Right lobe of liver (tissue), 6 donors: ENCODE data around the gene DOCK10. TPM values are rescaled to one million over a fixed set of nuclear protein-coding genes. Genes with fewer than 3 reads are reported as not detected.

Experiments used
- ATAC-seq, 4 donors: fragments of 200-7000 bp; cut with Tn5 transposase; one replicate each; pipeline ENCODE4 v1.9.1; 2020; ENCODE audit warnings: mild to moderate bottlenecking in 4 of 4, moderate library complexity in 4 of 4
- DNase-seq, 3 donors: peaks; one replicate each; pipeline ENCODE4 v3.0.0-alpha.2; 2020
- H3K27ac ChIP-seq, 3 donors: fragments of 200-600 bp; one replicate each; pipeline ENCODE4 v1.8.0; 2022
- H3K27me3 ChIP-seq, 2 donors: fragments of 200-600 bp; one replicate each; pipeline ENCODE4 v1.8.0; 2022
- H3K36me3 ChIP-seq, 4 donors: fragments of 200-600 bp; sonication (generic) in 1 of 4; one replicate each; pipeline versions ENCODE4 v1.5.1 to v1.8.0; 2017 to 2022; ENCODE audit warnings: control low read depth in 1 of 4
- H3K4me1 ChIP-seq, 4 donors: fragments of 200-600 bp; sonication (generic) in 1 of 4; one replicate each; pipeline versions ENCODE4 v1.5.1 to v1.8.0; 2017 to 2022; ENCODE audit warnings: control low read depth in 1 of 4
- H3K4me3 ChIP-seq, 3 donors: fragments of 200-600 bp; one replicate each; pipeline ENCODE4 v1.8.0; 2022
- H3K9me3 ChIP-seq, 4 donors: fragments of 200-600 bp; sonication (generic) in 1 of 4; one replicate each; pipeline versions ENCODE4 v1.5.1 to v1.8.0; 2017 to 2022; ENCODE audit warnings: control low read depth in 1 of 4
- POLR2A ChIP-seq: fragments of 450-650 bp; IDR thresholded peaks from one replicate; pipeline ENCODE4 v1.6.1; 2017; ENCODE audit warnings: antibody characterized with exemption, mild to moderate bottlenecking
- WGBS: methylation state at CpG from one replicate; pipeline ENCODE4 v1.1.6; 2018; ENCODE audit warnings: low coverage, low lambda C conversion rate; ENCODE audit not compliant: insufficient coverage; ENCODE audit errors: missing lambda C conversion rate; 5-methylcytosine and 5-hydroxymethylcytosine counted together
- intact Hi-C, 2 donors: fragments of 100-400 bp; cut with DNase I; formaldehyde crosslinking; loops; one replicate each; pipeline versions ENCODE4 v1.11.2 to v1.14.1; 2022
- total RNA-seq, 6 experiments: library from RNA; depleted of rRNA in 2 of 6; stranded (reverse); fragments of >200 nt in 2 of 6; fragmentation: NEBNext Ultra II Directional in 3 of 6; extraction: Animal tissue kit (Norgen Biotek cat#: 25700) in 3 of 6; gene quantifications; one replicate each; pipeline versions ENCODE4 v1.1.0 to v1.2.4, GENCODE V29; 2016 to 2023
- TF ChIP-seq, protein P1 (sequence below), 4 donors: fragments of 200-600 bp in 3 of 4; fragments of 450-650 bp in 1 of 4; IDR thresholded peaks; one replicate each; pipeline versions ENCODE4 v1.5.1 to v1.8.0; 2016 to 2022; ENCODE audit warnings: antibody characterized with exemption in 4 of 4, mild to moderate bottlenecking in 2 of 4
- donor health status: DM: no; HTN: yes; CAD: no.
- donor health status: DM: no; HTN: no; CAD: no.
- donor health status: DM: no; HTN: no; CAD: no.
- donor health status: DM: no; HTN: yes; CAD: no.
- donor health status: DM: no; HTN: yes; CAD: no.

DOCK10 gene
- total RNA-seq, 6 experiments from 2014 or later: 5.1 to 10.2 (median 7.1) TPM

DNA sequence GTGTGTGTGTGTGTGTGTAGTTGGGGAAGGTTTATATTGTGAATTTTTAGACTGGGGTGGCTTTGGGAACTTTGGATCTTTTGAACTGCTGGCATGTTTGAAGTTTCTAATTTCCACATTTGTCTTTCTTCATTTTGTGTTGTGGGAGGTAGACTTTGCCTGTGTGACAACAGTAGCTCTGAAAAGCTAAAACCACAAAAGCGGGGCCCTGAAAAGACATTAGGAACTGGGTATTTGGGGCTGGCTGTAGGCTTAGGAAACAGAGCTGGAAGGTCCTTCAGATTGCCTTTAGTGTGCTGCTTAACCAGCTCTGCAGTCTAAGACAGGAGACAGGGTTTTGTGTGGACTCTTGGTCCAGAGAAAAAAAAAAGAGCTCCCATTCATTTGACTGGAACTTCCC, 27.2 kb upstream of the DOCK10 start:
- H3K36me3 ChIP-seq: no peaks in the 10 kb centered on the region
- TF ChIP-seq, protein P1, sequence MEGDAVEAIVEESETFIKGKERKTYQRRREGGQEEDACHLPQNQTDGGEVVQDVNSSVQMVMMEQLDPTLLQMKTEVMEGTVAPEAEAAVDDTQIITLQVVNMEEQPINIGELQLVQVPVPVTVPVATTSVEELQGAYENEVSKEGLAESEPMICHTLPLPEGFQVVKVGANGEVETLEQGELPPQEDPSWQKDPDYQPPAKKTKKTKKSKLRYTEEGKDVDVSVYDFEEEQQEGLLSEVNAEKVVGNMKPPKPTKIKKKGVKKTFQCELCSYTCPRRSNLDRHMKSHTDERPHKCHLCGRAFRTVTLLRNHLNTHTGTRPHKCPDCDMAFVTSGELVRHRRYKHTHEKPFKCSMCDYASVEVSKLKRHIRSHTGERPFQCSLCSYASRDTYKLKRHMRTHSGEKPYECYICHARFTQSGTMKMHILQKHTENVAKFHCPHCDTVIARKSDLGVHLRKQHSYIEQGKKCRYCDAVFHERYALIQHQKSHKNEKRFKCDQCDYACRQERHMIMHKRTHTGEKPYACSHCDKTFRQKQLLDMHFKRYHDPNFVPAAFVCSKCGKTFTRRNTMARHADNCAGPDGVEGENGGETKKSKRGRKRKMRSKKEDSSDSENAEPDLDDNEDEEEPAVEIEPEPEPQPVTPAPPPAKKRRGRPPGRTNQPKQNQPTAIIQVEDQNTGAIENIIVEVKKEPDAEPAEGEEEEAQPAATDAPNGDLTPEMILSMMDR (IDR thresholded peaks at IDR 0.05): no peak
- intact Hi-C loops: no loop called here
- no peak for DNase-seq
- WGBS: 76% methylated on average over 1 of the region's 1 CpG
- no peak overlapping the region for H3K4me3 ChIP-seq
- H3K27ac ChIP-seq: no peak overlapping the region
- H3K27me3 ChIP-seq: no peaks in the 10 kb centered on the region
- no peak for ATAC-seq
- H3K4me1 ChIP-seq: no peaks in the 10 kb centered on the region
- no peaks in the 10 kb centered on the region for H3K9me3 ChIP-seq

DNA sequence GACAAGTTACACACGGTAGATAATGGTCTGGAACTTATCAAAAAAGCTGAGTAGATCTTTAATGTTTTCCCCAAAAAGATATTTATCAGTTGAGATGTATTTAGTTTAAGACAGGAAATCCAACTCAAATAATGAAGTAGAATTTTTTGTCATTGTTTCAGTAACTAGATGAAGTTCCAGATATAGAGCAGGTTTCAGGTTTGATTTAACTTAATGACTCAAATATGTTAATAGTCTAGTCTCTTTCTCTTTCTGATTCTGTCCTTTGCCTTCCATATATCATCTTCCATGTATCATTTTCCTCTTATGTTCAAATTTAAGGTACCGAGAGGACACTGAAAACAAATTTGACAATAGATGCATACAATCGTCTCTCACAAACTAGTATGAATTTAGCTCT, 23.6 kb upstream of the DOCK10 start:
- intact Hi-C loops: no loop called here
- no peaks in the 10 kb centered on the region for H3K9me3 ChIP-seq
- H3K4me3 ChIP-seq: no peak overlapping the region
- no peaks in the 10 kb centered on the region for H3K27me3 ChIP-seq
- DNase-seq (no peak), ATAC-seq (no peak)
- 83% methylated on average over 3 of the region's 3 CpGs for WGBS
- H3K4me1 ChIP-seq: no peaks in the 10 kb centered on the region
- no peak overlapping the region for H3K27ac ChIP-seq
- no peak for TF ChIP-seq POLR2A
- TF ChIP-seq, protein P1 (IDR thresholded peaks at IDR 0.05): no peak
- no peaks in the 10 kb centered on the region for H3K36me3 ChIP-seq

DNA sequence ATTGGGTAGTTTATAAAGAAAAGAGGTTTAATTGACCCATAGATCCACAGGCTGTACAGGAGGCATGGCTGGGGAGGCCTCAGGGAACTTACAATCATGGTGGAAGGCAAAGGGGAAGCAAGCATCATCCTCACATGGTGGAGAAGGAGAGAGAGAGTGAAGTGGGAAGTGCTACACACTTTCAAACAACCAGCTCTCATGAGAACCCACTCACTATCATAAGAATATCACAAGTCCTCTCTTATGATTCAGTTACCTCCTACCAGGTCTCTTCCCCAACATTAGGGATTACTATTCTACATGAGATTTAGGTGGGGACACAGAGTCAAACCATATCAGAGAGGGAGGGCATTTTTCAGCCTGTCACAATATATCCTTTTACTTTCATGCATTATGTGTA, 22.7 kb upstream of the DOCK10 start:
- intact Hi-C loops: no loop called here
- Histone ChIP-seq H3K4me3 (no peak overlapping the region), H3K4me1 (no peaks in the 10 kb centered on the region), H3K27me3 (no peaks in the 10 kb centered on the region), H3K9me3 (no peaks in the 10 kb centered on the region), H3K27ac (no peak overlapping the region), H3K36me3 (no peaks in the 10 kb centered on the region)
- TF ChIP-seq, protein P1 (IDR thresholded peaks at IDR 0.05): no peak
- ATAC-seq (no peak), DNase-seq (no peak)

DNA sequence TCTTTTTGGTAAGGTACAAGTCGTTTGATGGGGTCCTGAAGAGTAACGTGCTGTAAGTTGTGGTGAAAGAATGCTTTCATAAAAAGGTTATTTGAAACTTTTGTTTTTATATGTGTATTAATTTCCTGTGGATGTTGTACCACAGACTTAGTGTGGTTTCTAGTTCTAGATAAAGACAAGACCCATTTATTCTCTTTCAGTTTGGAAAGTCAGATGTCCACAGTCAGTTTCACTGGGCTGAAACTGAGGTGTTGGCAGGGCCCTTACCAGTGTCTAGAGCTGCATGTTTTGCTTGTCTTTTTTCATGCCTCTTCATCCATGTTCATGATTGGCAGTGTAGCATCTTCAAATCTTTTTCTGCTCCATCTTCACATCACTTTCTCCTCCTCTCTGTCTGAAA, 22.1 kb upstream of the DOCK10 start:
- no peaks in the 10 kb centered on the region for H3K27me3 ChIP-seq
- intact Hi-C loops: no loop called here
- no peaks in the 10 kb centered on the region for H3K36me3 ChIP-seq
- no peaks in the 10 kb centered on the region for H3K9me3 ChIP-seq
- no peaks in the 10 kb centered on the region for H3K4me1 ChIP-seq
- 5% methylated on average over 2 of the region's 2 CpGs for WGBS
- no peak for TF ChIP-seq POLR2A
- TF ChIP-seq, protein P1 (IDR thresholded peaks at IDR 0.05): no peak
- H3K4me3 ChIP-seq: no peak overlapping the region
- DNase-seq (no peak), ATAC-seq (no peak)
- H3K27ac ChIP-seq: no peak overlapping the region

DNA sequence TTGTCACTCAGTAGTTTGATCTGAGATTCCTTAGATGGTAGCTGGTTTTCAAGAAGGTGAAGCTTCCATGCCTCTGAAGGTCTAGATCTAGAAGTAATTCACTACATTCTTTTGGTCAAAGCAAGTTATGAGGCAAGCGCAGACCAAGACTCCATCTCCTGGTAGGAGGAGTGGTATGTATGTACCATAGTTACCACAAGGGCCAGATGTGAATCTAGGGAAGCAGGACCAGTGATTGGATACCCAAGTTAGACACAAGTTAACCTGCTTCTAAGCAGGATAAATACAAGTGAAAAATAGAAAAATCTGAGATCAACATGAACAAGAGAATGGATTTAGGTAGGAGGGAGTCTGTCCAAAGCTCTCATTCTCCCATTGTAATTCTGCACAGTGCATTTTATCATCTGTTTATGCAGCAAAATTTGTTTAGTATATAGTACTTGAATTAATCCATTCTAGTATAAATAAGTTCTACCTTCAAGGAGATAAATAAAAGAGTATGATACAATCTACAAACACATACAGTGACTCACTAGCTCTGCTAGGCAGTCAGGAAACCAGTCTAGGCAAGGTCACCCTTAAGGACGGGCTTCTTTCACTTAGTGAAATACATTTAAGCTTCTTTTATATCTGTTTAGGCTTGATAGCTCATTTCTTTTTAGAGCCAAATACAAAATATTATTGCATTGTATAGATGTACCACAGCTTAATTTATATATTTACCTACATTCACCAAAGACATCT, 14.2 kb upstream of the DOCK10 start:
- Histone ChIP-seq H3K27ac (no peak overlapping the region), H3K4me1 (no peaks in the 10 kb centered on the region), H3K4me3 (no peak overlapping the region), H3K27me3 (no peaks in the 10 kb centered on the region), H3K36me3 (no peaks in the 10 kb centered on the region), H3K9me3 (no peaks in the 10 kb centered on the region)
- TF ChIP-seq POLR2A: no peak
- TF ChIP-seq, protein P1 (IDR thresholded peaks at IDR 0.05): no peak
- DNase-seq (no peak), ATAC-seq (no peak)
- 83% methylated on average over 2 of the region's 2 CpGs for WGBS
- intact Hi-C loops: no loop called here
